Mucosa of descending colon (tissue), 3 donors: ENCODE data around the gene ENAH. TPM values are rescaled to one million over a fixed set of nuclear protein-coding genes. Genes with fewer than 3 reads are reported as not detected.
"Not testable (repeated sequence)": the region's sequence is repeated elsewhere in the genome, so short reads cannot be mapped to it uniquely, and the experiment has no call there.

Experiments
- ATAC-seq: fragments of 200-7000 bp; cut with Tn5 transposase; one replicate; pipeline ENCODE4 v1.9.1; 2020; ENCODE audit warnings: mild to moderate bottlenecking, moderate library complexity
- DNase-seq, 3 donors: peaks; one replicate each; pipeline ENCODE4 v3.0.0-alpha.2; 2020
- H3K36me3 ChIP-seq: fragments of 200-600 bp; one replicate; pipeline ENCODE4 v1.8.0; 2021; ENCODE audit warnings: low read depth, mild to moderate bottlenecking
- H3K4me1 ChIP-seq: fragments of 200-600 bp; one replicate; pipeline ENCODE4 v1.8.0; 2021; ENCODE audit warnings: low read depth, mild to moderate bottlenecking
- H3K4me3 ChIP-seq: fragments of 200-600 bp; one replicate; pipeline ENCODE4 v1.8.0; 2021; ENCODE audit warnings: mild to moderate bottlenecking
- H3K9me3 ChIP-seq: fragments of 200-600 bp; one replicate; pipeline ENCODE4 v1.8.0; 2021; ENCODE audit warnings: mild to moderate bottlenecking
- intact Hi-C, 2 donors: fragments of 100-400 bp; cut with DNase I in 1 of 2; cut with micrococcal nuclease in 1 of 2; formaldehyde crosslinking; loops; one replicate each; pipeline versions ENCODE4 v1.11.0 to v1.11.1; 2022; cut with DNase I, micrococcal nuclease
- total RNA-seq, 3 donors: library from RNA; stranded (reverse); fragmentation: NEBNext Ultra II Directional in 2 of 3; extraction: Animal tissue kit (Norgen Biotek cat#: 25700) in 2 of 3; gene quantifications; one replicate each; pipeline versions ENCODE4 v1.2.1 to v1.2.4, GENCODE V29; 2021 to 2023
- TF ChIP-seq, protein P1 (sequence below): fragments of 200-600 bp; IDR thresholded peaks from one replicate; pipeline ENCODE4 v1.8.0; 2022; ENCODE audit warnings: antibody characterized with exemption, mild to moderate bottlenecking
- donor health status: DM: no; HTN: no; CAD: no; lungs with moderate emphysema.
- donor health status: DM: no; HTN: no; CAD: no.
- donor health status: DM: no; HTN: yes; CAD: no.

Gene ENAH
- total RNA-seq, 3 donors from 2014 or later = 17.6 to 130 (median 41.3) TPM

DNA sequence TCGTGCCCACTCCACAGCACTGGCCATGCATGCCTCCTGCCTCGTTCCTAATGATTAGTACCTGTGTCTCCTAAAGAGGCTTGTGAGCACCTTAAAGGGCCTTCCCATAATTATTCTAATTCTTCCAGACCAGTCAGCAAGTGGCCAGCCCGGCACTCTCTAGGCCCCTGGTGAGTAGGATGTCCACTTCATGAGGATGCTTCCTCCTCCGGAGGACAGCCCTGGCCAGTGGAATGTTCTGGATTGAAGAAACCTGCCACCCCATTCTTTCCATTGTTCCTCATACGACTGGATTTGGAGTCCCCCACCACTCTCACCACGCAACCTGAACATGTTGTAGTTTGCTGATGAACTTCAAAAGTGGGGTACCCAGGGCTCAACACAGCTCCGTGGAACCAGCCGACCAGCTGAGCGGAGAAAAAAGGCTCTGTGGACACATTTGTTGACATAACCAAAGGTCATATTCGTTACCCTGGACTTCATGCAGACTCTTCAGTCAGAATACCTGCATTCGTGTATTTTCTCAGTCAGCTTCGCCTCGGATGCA is 178.4 kb downstream of the ENAH start:
- no peak for DNase-seq
- H3K4me1 ChIP-seq = peaks cover 8% of the 10 kb centered on the region
- no peaks in the 10 kb centered on the region for H3K9me3 ChIP-seq
- intact Hi-C loops = loop anchor here (10.0 kb wide), 2 partner anchors 440 to 500 kb away; no protein-coding TSS in a partner anchor
- ATAC-seq = no peak
- H3K4me3 ChIP-seq = no peak overlapping the region
- TF ChIP-seq, protein P1, sequence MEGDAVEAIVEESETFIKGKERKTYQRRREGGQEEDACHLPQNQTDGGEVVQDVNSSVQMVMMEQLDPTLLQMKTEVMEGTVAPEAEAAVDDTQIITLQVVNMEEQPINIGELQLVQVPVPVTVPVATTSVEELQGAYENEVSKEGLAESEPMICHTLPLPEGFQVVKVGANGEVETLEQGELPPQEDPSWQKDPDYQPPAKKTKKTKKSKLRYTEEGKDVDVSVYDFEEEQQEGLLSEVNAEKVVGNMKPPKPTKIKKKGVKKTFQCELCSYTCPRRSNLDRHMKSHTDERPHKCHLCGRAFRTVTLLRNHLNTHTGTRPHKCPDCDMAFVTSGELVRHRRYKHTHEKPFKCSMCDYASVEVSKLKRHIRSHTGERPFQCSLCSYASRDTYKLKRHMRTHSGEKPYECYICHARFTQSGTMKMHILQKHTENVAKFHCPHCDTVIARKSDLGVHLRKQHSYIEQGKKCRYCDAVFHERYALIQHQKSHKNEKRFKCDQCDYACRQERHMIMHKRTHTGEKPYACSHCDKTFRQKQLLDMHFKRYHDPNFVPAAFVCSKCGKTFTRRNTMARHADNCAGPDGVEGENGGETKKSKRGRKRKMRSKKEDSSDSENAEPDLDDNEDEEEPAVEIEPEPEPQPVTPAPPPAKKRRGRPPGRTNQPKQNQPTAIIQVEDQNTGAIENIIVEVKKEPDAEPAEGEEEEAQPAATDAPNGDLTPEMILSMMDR = no peak
- no peaks in the 10 kb centered on the region for H3K36me3 ChIP-seq

DNA sequence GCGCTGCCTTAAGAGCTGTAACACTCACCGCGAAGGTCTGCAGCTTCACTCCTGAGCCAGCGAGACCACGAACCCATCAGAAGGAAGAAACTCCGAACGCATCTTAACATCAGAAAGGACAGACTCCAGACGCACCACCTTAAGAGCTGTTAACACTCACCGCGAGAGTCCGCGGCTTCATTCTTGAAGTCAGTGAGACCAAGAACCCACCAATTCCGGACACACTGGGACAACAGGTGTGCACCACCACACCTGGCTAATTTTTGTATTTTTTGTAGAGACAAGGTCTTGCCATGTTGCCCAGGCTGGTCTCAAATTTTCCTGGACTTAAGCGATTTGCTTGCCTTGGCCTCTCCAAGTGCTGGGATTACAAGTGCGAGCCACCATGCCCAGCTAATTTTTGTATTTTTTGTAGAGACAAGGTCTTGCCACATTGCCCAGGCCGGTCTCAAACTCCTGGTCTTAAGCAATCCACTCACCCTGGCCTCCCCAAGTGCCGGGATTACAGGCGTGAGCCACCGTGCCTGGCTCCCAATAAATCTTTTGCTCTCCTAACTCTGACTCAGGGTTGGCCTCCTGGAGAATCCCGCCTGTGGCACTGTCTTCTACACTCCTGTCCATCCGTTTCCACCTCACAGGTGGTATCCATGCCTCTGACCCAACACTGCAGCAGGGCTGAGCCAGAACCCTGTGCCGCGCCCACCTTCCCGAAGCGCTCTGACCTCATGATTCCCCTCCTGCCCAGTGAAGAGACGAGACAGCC is 179.1 kb downstream of the ENAH start:
- not testable (repeated sequence) for ATAC-seq, H3K4me1 ChIP-seq, H3K36me3 ChIP-seq, H3K9me3 ChIP-seq, H3K4me3 ChIP-seq, DNase-seq
- intact Hi-C loops = loop anchor here (10.0 kb wide), 2 partner anchors 441 to 501 kb away; no protein-coding TSS in a partner anchor

DNA sequence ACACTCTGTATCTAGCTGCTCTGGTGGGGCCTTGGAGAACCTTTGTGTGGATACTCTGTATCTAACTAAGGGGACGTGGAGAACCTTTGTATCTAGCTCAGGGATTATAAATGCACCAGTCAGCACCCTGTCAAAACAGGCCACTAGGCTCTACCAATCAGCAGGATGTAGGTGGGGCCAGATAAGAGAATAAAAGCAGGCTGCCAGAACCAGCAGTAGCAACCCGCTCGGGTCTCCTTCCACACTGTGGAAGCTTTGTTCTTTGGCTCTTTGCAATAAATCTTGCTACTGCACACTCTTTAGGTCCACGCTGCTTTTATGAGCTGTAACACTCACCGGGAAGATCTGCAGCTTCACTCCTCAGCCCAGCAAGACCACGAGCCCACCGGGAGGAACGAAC is 179.7 kb downstream of the ENAH start:
- DNase-seq, ATAC-seq: not testable (repeated sequence)
- intact Hi-C loops = loop anchor here (10.0 kb wide), 2 partner anchors 442 to 502 kb away; no protein-coding TSS in a partner anchor

DNA sequence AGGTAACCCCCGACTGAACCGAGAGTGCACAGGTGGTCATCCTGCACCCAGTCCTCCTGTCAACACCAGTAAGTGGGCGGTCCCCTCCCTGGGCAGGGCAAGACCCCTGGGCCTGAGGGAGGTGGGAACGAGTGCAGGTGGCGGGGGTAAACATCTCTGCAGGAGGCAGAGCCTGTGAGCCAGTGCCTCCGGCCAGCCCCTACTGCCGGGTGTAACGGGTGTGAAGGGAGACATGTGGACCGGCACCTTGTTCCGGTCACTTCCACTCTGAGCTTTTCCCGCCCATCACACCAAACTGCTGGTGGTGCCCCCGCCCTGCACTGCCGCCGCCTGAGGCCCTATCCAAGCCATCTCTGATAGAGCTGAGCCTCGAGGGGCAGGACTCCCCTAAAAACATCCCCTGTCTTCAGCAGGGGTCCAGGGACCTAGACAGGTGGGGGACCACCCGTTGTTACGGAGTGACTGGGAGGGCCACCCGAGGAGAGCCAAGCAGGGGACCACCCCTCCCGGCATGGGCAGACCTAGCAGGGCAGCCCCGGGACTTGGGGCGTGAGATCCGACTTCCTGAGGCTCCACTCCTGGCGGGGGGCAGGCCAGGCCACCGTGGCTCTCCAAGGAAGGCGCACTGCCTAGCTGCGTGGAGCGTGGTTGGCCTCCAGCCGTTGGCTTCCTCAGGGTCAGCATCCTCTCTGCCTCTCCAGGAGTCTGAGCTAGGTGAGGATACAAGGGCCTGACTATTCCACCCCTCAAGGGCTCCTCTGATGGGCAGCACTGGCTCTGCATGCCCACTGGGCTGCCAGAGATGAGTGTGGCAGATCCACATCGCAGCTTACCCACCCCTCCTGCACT is 181.2 kb downstream of the ENAH start:
- no peak for DNase-seq
- intact Hi-C loops = loop anchor here (10.0 kb wide), 2 partner anchors 443 to 503 kb away; no protein-coding TSS in a partner anchor

More for the DNA sequence above, 179.7 kb downstream of the ENAH start:
- not testable (repeated sequence) for H3K36me3 ChIP-seq, H3K4me1 ChIP-seq, H3K4me3 ChIP-seq, H3K9me3 ChIP-seq

GRCh38 chr1:225471109-225471452 is 181.8 kb downstream of the ENAH start:
- no peaks in the 10 kb centered on the region for H3K36me3 ChIP-seq
- no peak for DNase-seq
- no peak overlapping the region for H3K4me3 ChIP-seq
- H3K9me3 ChIP-seq = no peaks in the 10 kb centered on the region
- TF ChIP-seq, protein P1 = no peak
- no peak for ATAC-seq
- peaks cover 8% of the 10 kb centered on the region for H3K4me1 ChIP-seq
- intact Hi-C loops = loop anchor here (10.0 kb wide), 2 partner anchors 444 to 504 kb away; no protein-coding TSS in a partner anchor

More for the DNA sequence above, 181.2 kb downstream of the ENAH start:
- Histone ChIP-seq H3K36me3 (no peaks in the 10 kb centered on the region), H3K4me1 (peaks cover 8% of the 10 kb centered on the region), H3K9me3 (no peaks in the 10 kb centered on the region), H3K4me3 (no peak overlapping the region)
- TF ChIP-seq, protein P1 = no peak
- ATAC-seq = no peak

- TF ChIP-seq, protein P1 = no peak
- Histone ChIP-seq H3K36me3 (no peaks in the 10 kb centered on the region), H3K9me3 (no peaks in the 10 kb centered on the region), H3K4me1 (peaks cover 8% of the 10 kb centered on the region), H3K4me3 (no peak overlapping the region)
- no peak for ATAC-seq
- DNase-seq = no peak
- intact Hi-C loops = loop anchor here (10.0 kb wide), 2 partner anchors 444 to 504 kb away; no protein-coding TSS in a partner anchor
Observed at GRCh38 chr1:225470211-225471108, 182.5 kb downstream of the ENAH start.
